Peyer's patch (tissue), 4 donors: Measurements from ENCODE around the gene ELOVL6. TPM values are rescaled to one million over a fixed set of nuclear protein-coding genes. Genes with fewer than 3 reads are reported as not detected.

ENCODE experiments used
- DNase-seq, 3 donors: peaks; one replicate each; pipeline ENCODE4 v3.0.0-alpha.2; 2017 to 2019
- H3K27ac ChIP-seq, 4 donors: fragments of 200-600 bp; sonication (generic); one replicate each; pipeline ENCODE4 v1.5.1; 2016 to 2019
- H3K27me3 ChIP-seq, 2 donors: fragments of 200-600 bp; sonication (generic); one replicate each; pipeline ENCODE4 v1.5.1; 2019
- H3K36me3 ChIP-seq, 3 donors: fragments of 200-600 bp; sonication (generic); one replicate each; pipeline ENCODE4 v1.5.1; 2016 to 2019
- H3K4me1 ChIP-seq, 4 donors: fragments of 200-600 bp; sonication (generic); one replicate each; pipeline ENCODE4 v1.5.1; 2016 to 2019
- H3K4me3 ChIP-seq, 4 donors: fragments of 200-600 bp; sonication (generic); 1 replicate in 3 of 4; 2 replicates in 1 of 4; pipeline ENCODE4 v1.5.1; 2016 to 2019; ENCODE audit warnings: mild to moderate bottlenecking in 1 of 4
- H3K9me3 ChIP-seq, 4 donors: fragments of 200-600 bp; sonication (generic); one replicate each; pipeline ENCODE4 v1.5.1; 2016 to 2019; ENCODE audit warnings: mild to moderate bottlenecking in 1 of 4
- POLR2A ChIP-seq, 2 donors: fragments of 450-650 bp; IDR thresholded peaks; one replicate each; pipeline ENCODE4 v1.5.1; 2017; ENCODE audit warnings: antibody characterized with exemption in 2 of 2, mild to moderate bottlenecking in 2 of 2, moderate library complexity in 2 of 2
- total RNA-seq, 4 donors: library from RNA; depleted of rRNA; stranded (reverse); fragments of >200 nt; gene quantifications; one replicate each; pipeline ENCODE4 v1.1.0, GENCODE V29; 2016
- TF ChIP-seq, protein P1 (sequence below), 6 experiments: fragments of 450-650 bp in 4 of 6; fragments of 200-600 bp in 2 of 6; sonication (generic) in 1 of 6; IDR thresholded peaks; one replicate each; pipeline ENCODE4 v1.5.1; 2017 to 2019; ENCODE audit warnings: antibody characterized with exemption in 6 of 6, mild to moderate bottlenecking in 3 of 6, moderate library complexity in 1 of 6

ELOVL6 gene
- total RNA-seq, 4 donors from 2014 or later: 3.3 to 15.5 (median 12.6) TPM

DNA sequence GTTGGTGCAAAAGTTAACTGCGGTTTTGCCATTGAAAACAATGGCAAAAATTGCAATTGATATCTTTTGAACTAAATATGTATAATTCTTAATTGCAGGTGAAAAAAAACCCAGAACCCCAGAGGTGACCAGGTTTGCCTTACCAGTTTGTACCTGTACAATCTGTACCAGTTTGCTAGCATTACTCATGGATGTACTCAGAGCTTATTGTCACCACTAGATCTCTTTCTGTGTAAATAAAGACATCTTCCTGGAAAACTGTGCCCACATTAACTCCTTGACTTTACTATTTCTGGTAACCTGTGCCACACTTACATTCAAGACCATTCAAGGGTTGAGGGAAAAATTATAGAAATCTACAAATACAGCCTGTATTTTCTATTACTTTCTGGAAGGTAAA is 139.7 kb downstream of the ELOVL6 start:
- H3K27ac ChIP-seq: peak overlapping the region in 2 of 4 donors; percentile 24 to 40

DNA sequence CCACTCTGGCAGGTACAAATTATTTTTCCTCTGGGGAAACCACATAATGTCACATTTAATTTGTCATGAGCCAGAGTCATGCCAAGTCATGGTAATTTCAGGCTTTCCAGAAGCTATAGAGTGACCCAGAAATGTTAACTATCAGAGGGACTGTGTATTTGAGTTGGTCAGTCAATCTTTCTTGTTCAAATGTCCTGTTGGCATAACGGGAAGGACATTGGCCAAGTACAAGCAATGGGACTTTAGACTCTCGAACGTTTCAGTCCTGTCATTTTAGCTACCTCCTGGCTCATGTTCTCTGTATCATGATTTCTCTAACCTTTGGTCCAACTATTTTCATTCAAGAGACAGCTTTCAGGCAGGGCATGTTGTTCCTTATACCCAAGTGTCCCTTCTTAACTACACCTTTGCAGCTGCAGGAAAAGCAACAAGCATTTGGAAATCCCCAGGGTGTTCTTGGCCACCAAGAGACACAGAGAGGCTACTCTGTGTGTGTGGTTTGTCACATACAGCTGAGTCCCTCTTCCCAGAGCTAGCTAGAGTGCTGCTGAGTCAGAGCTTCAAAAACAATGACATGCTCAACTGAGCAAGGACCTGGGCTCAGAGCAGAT is 143.2 kb downstream of the ELOVL6 start:
- no peak for TF ChIP-seq POLR2A (IDR thresholded peaks at IDR 0.05)
- TF ChIP-seq, protein P1, sequence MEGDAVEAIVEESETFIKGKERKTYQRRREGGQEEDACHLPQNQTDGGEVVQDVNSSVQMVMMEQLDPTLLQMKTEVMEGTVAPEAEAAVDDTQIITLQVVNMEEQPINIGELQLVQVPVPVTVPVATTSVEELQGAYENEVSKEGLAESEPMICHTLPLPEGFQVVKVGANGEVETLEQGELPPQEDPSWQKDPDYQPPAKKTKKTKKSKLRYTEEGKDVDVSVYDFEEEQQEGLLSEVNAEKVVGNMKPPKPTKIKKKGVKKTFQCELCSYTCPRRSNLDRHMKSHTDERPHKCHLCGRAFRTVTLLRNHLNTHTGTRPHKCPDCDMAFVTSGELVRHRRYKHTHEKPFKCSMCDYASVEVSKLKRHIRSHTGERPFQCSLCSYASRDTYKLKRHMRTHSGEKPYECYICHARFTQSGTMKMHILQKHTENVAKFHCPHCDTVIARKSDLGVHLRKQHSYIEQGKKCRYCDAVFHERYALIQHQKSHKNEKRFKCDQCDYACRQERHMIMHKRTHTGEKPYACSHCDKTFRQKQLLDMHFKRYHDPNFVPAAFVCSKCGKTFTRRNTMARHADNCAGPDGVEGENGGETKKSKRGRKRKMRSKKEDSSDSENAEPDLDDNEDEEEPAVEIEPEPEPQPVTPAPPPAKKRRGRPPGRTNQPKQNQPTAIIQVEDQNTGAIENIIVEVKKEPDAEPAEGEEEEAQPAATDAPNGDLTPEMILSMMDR (IDR thresholded peaks at IDR 0.05): no peak
- DNase-seq: no peak
- Histone ChIP-seq H3K4me3 (no peak overlapping the region), H3K36me3 (peaks cover 0 to 4% (median 0%) of the 10 kb centered on the region in 3 donors), H3K9me3 (no peaks in the 10 kb centered on the region), H3K27ac (peak overlapping the region in 2 of 4 donors; percentile 42 to 60), H3K4me1 (peaks cover 0 to 13% (median 0%) of the 10 kb centered on the region in 4 donors), H3K27me3 (no peaks in the 10 kb centered on the region)

More for the DNA sequence above, 139.7 kb downstream of the ELOVL6 start:
- no peaks in the 10 kb centered on the region for H3K9me3 ChIP-seq
- H3K4me3 ChIP-seq: peak overlapping the region in 1 of 4 donors; percentile 15
- no peak for DNase-seq
- H3K36me3 ChIP-seq: no peaks in the 10 kb centered on the region
- peaks cover 0 to 18% (median 0%) of the 10 kb centered on the region in 4 donors for H3K4me1 ChIP-seq
- no peak for TF ChIP-seq POLR2A (IDR thresholded peaks at IDR 0.05)
- TF ChIP-seq, protein P1 (IDR thresholded peaks at IDR 0.05): no peak
- no peaks in the 10 kb centered on the region for H3K27me3 ChIP-seq

DNA sequence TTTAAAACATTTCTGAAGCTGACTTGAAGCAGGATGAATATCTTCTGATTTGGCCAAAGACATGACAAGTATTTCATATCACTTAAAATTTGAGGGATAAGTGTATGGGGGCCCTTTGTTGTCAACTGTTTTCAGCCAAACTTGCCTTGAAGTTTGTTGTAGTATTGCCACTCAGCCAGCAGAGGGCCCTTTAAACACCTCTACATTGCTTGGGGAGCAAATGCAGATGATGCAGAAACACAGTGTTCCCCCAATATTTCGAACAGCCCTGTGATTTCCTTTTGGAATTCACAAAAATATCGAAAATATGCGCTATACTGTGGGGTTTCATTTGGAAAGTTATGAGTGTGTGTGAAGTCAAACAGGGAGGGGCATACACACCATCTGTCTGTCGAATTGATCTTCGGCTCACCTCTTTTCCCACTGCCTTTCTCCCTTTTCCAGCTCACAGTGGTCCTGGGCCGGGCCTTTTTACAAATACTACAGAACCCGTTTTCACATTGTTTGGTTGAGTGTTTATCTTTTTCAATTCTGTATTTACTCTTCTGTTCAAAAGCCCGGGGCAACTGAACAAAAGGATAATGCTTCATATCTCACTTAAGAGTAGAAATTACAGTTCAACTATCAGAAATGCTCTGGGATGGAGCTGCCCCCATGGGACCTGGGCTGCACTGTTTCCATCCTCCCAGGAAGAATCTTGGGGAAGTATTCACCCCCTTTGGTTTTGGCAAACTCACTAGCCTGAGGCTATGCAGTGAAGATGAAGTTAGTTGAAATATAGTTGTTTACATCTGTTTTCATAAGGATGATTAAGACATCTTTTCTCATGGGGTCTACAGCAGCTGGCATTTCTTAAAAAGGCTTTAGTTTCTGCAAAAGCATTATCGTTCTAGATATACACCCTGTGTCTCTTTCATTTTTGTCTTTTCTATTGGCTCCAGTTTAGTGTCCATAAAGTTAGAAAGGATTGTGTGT is 148.2 kb downstream of the ELOVL6 start:
- Histone ChIP-seq H3K36me3 (peaks cover 0 to 4% (median 0%) of the 10 kb centered on the region in 3 donors), H3K27me3 (no peaks in the 10 kb centered on the region), H3K27ac (no peak overlapping the region), H3K4me1 (no peaks in the 10 kb centered on the region), H3K9me3 (no peaks in the 10 kb centered on the region), H3K4me3 (no peak overlapping the region)
- DNase-seq: peak in 2 of 3 donors; percentile 32 to 77
- TF ChIP-seq POLR2A (IDR thresholded peaks at IDR 0.05): no peak
- TF ChIP-seq, protein P1 (IDR thresholded peaks at IDR 0.05): peak in 5 of 6 experiments; percentile 34 to 89 (median 85)

DNA sequence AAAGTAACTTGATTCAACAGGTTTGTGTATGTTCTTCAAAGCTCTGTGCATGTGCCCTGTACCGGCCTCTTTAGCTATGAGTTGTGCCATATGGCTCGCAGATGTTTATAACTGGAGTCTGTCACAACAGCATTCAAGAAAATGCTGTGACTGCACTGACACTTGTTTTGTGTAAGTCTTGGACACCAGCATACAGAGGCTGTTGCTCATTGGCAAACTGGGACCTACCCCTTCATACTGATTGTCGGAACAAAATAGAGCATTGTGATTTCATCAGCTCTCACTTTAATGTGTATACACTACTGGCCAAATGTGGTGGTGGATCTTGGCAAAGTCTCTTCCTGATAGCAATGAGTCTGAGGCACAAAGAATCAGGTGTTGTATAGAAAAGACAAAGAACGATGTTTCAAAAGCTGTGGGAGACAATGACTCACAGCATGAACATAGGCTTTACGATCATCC is 151.8 kb downstream of the ELOVL6 start:
- Histone ChIP-seq H3K27me3 (no peaks in the 10 kb centered on the region), H3K4me3 (no peak overlapping the region), H3K36me3 (peaks cover 0 to 4% (median 0%) of the 10 kb centered on the region in 3 donors), H3K4me1 (no peaks in the 10 kb centered on the region), H3K9me3 (no peaks in the 10 kb centered on the region), H3K27ac (no peak overlapping the region)
- DNase-seq: no peak
- TF ChIP-seq POLR2A (IDR thresholded peaks at IDR 0.05): no peak
- TF ChIP-seq, protein P1 (IDR thresholded peaks at IDR 0.05): no peak

DNA sequence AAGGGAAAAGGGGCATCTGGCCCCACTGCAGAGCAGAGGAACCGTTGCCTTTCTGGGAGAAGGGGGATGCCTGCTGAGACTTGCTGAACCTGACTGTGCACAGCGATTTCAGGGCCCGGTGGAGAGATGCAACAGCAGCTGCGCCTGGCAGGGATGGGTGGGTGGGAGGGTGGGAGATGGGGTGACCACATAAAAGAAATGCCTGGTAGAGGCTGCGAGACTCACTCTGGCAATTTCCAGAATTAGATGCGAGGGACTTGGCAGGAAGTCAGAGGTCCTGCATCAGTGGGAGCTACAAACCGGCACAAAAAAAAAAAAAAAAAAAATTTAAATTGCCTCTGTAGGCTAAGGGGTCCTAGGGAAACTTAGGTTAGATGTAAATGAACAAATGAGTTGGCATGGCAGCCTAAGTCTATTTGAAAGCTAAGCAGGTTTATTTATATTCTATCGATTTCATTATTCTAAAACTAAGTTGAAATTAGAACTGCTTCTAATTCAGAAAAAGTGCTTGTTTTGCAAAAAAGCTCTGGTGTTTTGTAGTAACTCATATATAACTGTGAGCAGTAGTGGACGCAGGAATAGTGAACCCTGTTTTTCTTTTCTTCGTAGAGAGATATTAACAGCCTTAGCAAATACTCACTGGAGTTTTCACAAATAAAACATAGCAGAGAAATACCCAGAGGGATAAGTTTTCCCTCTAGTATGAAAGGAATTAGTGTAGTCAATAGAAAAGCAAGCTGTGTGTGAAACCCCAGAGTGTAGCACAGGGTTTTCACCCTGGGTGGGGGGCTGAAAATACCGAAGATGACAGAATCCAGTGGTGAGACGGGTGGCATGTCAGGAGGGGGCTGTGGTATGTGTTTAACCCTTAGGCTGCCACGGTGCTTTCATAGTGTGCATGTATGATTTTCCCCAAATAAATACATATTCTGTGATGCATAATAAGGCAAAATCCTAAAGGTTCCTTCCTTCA is 155.6 kb downstream of the ELOVL6 start:
- no peaks in the 10 kb centered on the region for H3K4me1 ChIP-seq
- no peaks in the 10 kb centered on the region for H3K27me3 ChIP-seq
- H3K36me3 ChIP-seq: no peaks in the 10 kb centered on the region
- no peak overlapping the region for H3K4me3 ChIP-seq
- TF ChIP-seq, protein P1 (IDR thresholded peaks at IDR 0.05): no peak
- TF ChIP-seq POLR2A (IDR thresholded peaks at IDR 0.05): no peak
- DNase-seq: no peak
- no peaks in the 10 kb centered on the region for H3K9me3 ChIP-seq
- no peak overlapping the region for H3K27ac ChIP-seq
